WI38 (cell line): ENCODE data around the gene MOB1A.
A peak's percentile ranks its signal among the peaks of the same experiment; 100 is the strongest.

Experiments used
- H3K4me3 ChIP-seq: 2 replicates; pipeline ENCODE4 v1.5.1; 2011; ENCODE audit warnings: low read depth, mild to moderate bottlenecking, control low read depth, low read length
- TF ChIP-seq, protein P1 (sequence below): IDR thresholded peaks from 2 replicates; pipeline ENCODE4 v1.5.1; 2012; ENCODE audit warnings: low read depth, mild to moderate bottlenecking, control low read depth, low read length

MOB1A gene

GRCh38 chr2:74205596-74205995 is 26.9 kb upstream of the MOB1A start:
- H3K4me3 ChIP-seq = no peak overlapping the region
- TF ChIP-seq, protein P1, sequence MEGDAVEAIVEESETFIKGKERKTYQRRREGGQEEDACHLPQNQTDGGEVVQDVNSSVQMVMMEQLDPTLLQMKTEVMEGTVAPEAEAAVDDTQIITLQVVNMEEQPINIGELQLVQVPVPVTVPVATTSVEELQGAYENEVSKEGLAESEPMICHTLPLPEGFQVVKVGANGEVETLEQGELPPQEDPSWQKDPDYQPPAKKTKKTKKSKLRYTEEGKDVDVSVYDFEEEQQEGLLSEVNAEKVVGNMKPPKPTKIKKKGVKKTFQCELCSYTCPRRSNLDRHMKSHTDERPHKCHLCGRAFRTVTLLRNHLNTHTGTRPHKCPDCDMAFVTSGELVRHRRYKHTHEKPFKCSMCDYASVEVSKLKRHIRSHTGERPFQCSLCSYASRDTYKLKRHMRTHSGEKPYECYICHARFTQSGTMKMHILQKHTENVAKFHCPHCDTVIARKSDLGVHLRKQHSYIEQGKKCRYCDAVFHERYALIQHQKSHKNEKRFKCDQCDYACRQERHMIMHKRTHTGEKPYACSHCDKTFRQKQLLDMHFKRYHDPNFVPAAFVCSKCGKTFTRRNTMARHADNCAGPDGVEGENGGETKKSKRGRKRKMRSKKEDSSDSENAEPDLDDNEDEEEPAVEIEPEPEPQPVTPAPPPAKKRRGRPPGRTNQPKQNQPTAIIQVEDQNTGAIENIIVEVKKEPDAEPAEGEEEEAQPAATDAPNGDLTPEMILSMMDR = no peak

DNA sequence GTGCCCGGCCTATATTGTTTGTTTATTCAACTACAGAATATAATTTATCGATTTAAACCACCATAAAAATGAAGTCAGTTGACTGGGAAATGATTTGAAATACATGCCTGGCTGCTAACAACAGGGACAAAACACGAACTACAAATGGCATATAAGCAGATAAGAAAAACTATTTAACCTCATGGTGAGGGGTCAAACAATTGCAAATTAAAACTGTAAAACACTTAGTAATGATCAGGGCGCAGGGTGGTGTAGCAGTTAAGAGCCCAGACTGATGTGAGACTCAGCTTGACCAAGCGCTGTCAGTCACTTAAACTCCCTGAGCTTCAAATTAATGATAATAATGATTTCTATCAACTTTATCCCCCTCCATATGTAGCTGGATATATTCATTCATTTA is 26.4 kb upstream of the MOB1A start:
- TF ChIP-seq, protein P1 = no peak
- no peak overlapping the region for H3K4me3 ChIP-seq

DNA sequence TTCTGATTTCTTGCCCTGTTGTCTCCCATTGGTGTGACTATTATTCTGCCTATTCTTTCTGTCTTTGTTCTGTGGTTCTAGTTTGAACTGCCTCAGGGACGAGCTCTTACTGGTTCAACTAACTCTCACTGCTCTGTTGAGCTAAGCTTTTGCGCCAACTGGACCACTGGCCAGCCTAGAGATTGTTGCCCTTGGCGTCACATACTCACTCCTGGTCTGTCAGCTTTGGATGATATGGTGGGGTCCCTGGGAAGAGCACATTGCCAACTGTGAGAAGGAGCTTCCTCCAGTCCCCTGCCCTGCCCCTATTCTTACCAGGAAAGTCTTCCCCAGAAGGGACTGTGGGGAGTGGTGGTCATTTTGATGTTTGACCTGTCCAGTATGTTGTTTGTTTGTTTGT is 25.8 kb upstream of the MOB1A start:
- no peak overlapping the region for H3K4me3 ChIP-seq

GRCh38 chr2:74201596-74201995 is 22.9 kb upstream of the MOB1A start:
- TF ChIP-seq, protein P1 = no peak

More for the DNA sequence above, 25.8 kb upstream of the MOB1A start:
- TF ChIP-seq, protein P1 = no peak

DNA sequence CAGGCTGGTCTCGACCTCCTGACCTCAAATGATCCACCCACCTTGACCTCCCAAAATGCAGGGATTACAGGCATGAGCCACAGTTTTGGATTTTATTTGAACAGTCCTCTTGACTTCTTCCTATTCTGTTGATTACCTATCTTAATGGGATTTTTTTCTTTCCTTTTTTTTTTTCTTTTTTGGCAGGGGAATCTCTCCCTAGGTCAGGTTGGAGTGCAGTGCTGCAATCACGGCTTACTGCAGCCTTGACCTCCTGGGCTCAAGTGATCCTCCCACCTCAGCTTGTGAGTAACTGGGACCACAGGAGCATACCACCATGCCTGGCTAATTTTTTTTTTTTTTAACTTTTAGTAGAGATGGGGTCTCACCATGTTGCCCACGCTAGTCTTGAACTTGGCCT is 22.5 kb upstream of the MOB1A start:
- TF ChIP-seq, protein P1 = no peak
- H3K4me3 ChIP-seq = no peak overlapping the region

More at GRCh38 chr2:74201596-74201995, 22.9 kb upstream of the MOB1A start:
- H3K4me3 ChIP-seq = no peak overlapping the region

GRCh38 chr2:74199871-74200305 is 21.2 kb upstream of the MOB1A start:
- TF ChIP-seq, protein P1 = no peak
- H3K4me3 ChIP-seq = peak overlapping the region; percentile 88

- peak overlapping the region; percentile 88 for H3K4me3 ChIP-seq
- TF ChIP-seq, protein P1 = no peak
Observed at GRCh38 chr2:74199275-74199701, 20.6 kb upstream of the MOB1A start.
